Measurements from ENCODE around the gene CACNA2D2.
A peak's percentile ranks its signal among the peaks of the same experiment; 100 is the strongest.

The CACNA2D2 gene

GRCh38 chr3:50455161-50456018 is 48.0 kb downstream of the CACNA2D2 start:
- peak in 1 of 2 experiments; percentile 31 for DNase-seq

GRCh38 chr3:50454481-50455070 is 48.9 kb downstream of the CACNA2D2 start:
- no peak for DNase-seq

- DNase-seq: no peak
Observed at GRCh38 chr3:50453907-50454306, 49.5 kb downstream of the CACNA2D2 start.

GRCh38 chr3:50450209-50450921 is 53.1 kb downstream of the CACNA2D2 start:
- no peak for DNase-seq

GRCh38 chr3:50448752-50449539 is 54.5 kb downstream of the CACNA2D2 start:
- DNase-seq: no peak

GRCh38 chr3:50447290-50447840 is 56.1 kb downstream of the CACNA2D2 start:
- DNase-seq: no peak

GRCh38 chr3:50445919-50446318 is 57.5 kb downstream of the CACNA2D2 start:
- no peak for DNase-seq

GRCh38 chr3:50444782-50445181 is 58.7 kb downstream of the CACNA2D2 start:
- no peak for DNase-seq

GRCh38 chr3:50444213-50444612 is 59.2 kb downstream of the CACNA2D2 start:
- no peak for DNase-seq

GRCh38 chr3:50442945-50443579 is 60.4 kb downstream of the CACNA2D2 start:
- peak; percentile 93 to 94 for DNase-seq

GRCh38 chr3:50441424-50442217 is 61.8 kb downstream of the CACNA2D2 start:
- peak in 1 of 2 experiments; percentile 46 for DNase-seq

GRCh38 chr3:50436114-50436674 is 67.2 kb downstream of the CACNA2D2 start:
- DNase-seq: peak; percentile 33 to 68

- DNase-seq: no peak
Observed at GRCh38 chr3:50435371-50436113, 67.9 kb downstream of the CACNA2D2 start.

- no peak for DNase-seq
Observed at GRCh38 chr3:50433954-50434353, 69.5 kb downstream of the CACNA2D2 start.

- no peak for DNase-seq
Observed at GRCh38 chr3:50430950-50431435, 72.4 kb downstream of the CACNA2D2 start.

GRCh38 chr3:50430191-50430590 is 73.2 kb downstream of the CACNA2D2 start:
- no peak for DNase-seq

GRCh38 chr3:50428007-50428633 is 75.3 kb downstream of the CACNA2D2 start:
- DNase-seq: peak in 1 of 2 experiments; percentile 27

GRCh38 chr3:50427217-50427616 is 76.2 kb downstream of the CACNA2D2 start:
- DNase-seq: no peak

GRCh38 chr3:50425911-50426310 is 77.5 kb downstream of the CACNA2D2 start:
- DNase-seq: no peak

All from NCI-H524 (cell line).